Medulla oblongata (tissue), 1 donor: ENCODE data around the gene KANSL1.
A peak's percentile ranks its signal among the peaks of the same experiment; 100 is the strongest.
"Not testable (repeated sequence)": the region's sequence is repeated elsewhere in the genome, so short reads cannot be mapped to it uniquely, and the experiment has no call there.

ENCODE experiments used
- DNase-seq: peaks from one replicate; pipeline ENCODE4 v3.0.0-alpha.2; 2015; ENCODE audit errors: extremely low spot score

KANSL1 gene

DNA sequence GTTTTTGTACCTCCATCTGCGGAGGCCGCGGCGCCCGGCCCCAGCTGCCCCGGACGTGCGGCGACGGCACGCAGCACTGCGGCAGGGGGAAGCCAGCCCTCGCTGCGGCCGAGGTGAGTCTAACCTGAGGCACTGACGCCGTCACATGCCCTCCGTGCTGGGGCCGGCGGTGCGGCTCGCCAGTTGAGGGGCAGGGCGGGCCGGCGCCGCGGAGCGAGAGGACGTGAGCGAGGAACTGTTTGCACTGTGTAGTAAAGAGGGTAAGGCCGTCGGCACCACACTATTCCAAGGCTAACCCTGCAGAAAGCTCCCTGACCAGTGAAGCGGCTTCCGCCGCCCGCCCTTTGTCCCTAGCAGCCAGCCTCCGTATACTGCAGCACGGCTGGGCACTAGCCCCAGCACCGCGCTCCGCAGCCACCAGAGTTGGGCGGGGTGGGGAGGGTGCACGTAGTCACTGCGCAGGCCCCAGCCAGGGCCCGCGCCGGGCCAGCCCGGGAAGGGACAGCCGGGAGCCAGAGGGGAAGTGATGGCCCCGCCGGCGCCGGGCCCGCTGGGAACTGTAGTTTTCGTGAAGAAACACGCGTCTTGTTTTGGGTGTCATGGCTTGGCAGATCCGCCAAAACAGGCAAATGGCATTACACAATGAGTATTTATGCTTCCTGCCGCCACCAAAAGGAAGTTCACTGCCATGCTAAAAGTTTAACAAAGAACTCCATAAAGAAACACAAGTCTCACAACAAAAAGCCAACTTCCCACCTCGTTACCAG is 580 bp upstream of the KANSL1 start:
- DNase-seq: peak; percentile 98

DNA sequence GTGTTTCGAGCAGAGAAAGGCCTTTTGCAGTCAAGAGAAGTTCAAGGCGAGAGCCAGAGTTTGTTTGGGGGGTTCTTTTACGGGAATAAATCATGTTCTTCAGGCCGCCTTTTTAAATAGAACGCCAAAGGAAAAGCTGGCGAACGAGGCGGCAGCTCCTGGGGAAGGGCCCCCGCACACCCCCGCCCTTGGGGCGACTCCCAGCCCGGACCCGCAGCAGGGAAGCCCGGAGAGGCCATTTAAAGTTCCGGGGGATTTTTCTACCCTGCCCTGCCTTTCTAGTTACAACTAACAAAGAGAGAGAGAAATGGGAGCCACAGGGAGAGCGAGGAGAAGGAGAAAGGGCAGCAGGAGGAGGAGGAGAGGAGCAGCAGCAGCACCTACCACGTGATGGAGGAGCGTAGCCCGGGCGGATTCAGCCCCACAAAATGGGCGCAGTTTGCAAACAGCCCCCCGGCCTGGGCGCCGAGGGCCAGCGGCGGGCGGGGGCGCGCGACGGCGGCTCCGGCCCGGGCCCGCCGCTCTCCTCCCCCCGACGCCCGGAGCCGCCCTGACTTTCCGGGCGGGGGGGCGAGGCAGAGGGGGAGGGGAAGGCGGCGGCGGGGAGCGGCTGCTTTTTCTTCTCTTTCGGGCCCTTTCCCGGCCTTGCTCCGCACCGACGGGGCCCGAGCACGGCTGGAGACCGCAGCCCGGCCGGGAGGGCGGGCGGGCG is 634 bp downstream of the KANSL1 start:
- peak; percentile 88 for DNase-seq

DNA sequence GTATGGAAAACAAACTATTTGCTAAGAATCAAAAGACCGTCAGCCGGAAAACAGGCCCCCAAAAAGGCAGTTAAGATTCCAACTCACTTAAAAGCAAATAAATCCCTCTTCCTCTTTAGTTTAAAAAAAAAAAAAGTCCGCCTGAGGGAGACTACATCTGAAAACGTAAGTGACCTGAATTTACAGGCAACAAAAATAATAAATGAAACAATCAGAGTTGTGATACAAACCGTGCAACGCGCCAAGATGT is 1.1 kb downstream of the KANSL1 start:
- no peak for DNase-seq

DNA sequence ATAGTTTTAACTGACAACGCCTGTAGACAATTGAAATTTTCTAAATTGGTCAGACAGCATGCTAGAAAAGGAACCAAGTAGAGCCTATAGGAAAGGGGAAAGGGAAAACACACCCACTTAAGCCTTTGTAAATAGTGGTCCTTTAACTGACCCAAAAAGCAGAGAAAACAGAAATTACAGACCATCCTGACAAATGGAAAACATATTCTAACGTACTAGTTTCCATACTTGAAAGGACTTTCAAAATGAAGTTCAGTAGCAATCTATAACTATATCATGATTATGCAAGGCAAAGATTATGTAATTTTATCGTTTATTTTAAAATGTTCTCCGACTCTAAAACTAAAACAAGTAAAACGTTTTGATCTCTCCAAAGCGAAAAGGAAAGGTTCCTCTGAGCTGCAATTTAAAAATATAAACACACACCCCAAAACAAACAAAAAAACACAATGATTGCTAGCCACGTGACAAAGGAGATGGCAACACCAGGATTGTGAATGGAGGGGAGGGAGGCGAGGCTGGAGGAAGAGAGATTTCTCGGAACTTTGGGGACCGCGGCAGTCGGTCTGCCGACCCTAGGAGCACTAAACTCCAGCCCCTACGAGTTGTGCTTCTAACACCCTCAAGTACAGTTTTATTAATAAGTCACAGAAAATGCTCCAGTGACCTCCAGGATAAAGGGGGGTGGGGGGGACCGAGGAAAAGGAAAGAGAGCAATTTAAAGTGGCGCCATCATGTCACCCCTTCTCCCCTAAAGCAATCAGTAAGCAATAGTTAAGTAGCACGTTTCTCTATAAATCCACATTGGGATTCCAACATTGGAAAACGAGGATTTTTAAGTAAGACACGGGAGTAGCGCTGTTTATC is 1.7 kb downstream of the KANSL1 start:
- DNase-seq: peak; percentile 90

DNA sequence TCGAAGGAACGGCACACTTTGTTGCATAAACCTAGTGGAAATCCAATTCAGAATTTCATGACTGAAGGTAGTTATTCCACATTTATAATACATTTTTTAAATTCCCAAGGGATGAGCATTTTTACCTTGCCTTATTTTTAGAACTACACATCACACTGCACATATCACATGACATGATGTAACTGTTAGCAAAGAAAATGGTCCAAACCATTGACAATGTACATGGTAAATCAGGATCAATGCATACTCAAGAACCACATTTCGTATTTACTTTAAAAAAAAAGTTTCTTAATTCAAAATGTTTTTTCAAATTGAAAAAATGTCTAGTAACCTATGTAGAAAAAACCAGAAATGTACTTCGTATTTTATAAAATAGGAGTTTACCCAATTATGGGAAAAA is 2.5 kb downstream of the KANSL1 start:
- no peak for DNase-seq

DNA sequence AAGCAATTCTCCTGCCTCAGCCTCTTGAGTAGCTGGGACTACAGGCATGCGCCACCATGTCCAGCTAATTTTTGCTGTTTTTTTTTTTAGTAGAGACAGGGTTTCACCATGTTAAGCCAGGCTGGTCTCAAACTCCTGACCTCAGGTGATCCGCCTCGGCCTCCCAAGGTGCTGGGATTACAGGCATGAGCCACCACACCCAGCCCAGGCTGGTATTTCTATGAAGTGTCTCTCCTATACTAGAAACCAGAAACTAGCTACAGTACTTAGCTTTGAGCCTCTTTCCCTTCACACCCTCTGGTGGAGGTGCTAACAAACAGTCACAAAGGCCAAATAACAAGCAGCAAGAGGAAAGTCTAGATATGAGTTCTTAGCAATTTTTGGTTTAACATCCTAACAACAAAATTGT is 6.4 kb downstream of the KANSL1 start:
- not testable (repeated sequence) for DNase-seq

DNA sequence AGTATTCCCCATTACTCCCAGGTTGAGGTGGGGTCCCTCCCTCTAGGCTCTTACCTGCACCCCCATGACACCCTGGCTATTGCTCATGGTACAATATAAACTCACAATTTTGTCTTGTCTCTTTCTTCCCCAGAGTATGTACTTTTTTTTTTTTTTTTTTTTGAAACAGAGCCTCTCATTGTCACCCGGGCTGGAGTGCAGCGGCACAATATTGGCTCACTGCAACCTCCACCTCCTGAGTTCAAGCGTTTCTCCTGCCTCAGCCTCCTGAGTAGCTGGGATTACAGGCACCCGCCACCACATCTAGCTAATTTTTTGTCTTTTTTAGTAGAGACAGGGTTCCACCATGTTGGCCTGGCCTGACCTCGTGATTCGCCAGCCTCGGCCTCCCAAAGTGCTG is 8.5 kb downstream of the KANSL1 start:
- no peak for DNase-seq

DNA sequence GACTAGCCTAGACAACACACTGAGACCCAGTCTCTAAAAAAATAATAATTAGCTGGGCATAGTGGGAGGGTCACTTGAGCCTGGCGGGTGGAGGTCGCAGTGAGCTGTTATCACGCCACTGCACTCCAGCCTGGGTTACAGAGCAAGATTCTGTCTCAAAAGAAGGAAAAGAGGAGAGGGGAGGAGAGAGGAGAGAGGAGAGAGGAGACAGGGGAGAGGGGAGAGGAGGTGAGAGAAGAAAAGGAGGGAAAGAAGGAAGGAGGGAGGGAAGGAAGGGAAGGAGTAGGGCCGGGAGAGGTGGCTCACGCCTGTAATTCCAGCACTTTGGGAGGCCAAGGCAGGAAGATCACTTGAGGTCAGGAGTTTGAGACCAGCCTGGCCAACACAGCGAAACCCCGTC is 9.8 kb downstream of the KANSL1 start:
- not testable (repeated sequence) for DNase-seq

DNA sequence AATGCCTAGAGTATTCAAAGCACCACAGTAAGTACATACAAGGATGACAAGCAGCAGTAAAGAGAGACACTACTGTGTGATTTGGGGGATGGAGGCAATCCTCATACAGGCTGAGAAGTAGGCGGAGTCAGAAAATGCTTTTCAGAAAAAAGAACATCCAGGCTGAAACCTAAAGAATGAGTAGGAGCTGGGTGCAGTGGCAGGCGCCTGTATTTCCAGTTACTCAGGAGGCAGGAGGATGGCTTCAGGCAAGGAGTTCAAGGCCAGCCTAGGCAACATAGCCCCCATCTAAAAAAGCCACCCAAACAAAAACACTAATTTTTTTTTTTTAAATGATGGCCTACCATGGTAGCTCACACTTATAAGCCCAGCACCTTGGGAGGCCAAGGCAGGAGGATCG is 10.3 kb downstream of the KANSL1 start:
- DNase-seq: no peak

DNA sequence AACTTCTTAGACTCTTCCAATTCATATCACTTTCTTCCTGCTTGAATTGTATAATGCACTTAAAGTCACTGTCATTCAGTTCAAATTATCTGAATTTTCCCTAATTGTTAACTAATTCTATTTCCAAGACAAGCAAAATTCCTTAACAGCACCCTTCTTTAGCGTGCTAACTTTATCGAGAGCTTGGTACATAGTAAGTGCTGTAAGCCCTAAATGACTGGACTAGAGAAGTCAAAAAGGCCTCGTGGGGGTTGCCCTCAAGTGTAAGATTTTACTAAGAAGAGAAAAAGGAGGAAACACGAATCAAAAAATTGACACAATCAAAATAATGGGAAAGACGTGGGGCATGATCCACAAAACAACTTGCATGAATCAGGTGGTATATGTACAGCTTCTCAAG is 11.3 kb downstream of the KANSL1 start:
- no peak for DNase-seq

DNA sequence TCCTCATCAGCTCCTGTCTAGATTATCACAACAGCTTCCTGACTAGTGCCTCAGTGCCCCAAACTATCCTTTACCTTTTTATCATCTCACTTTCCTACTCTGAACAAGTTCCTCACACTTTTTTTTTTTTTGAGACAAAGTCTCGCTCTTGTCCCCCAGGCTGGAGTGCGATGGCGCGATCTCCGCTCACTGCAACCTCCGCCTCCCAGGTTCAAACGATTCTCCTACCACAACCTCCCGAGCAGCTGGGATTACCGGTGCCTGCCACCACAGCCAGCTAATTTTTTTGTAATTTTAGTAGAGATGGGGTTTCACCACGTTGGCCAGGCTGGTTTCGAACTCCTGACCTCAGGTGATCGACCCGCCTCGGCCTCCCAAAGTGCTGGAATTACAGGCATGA is 11.9 kb downstream of the KANSL1 start:
- DNase-seq: not testable (repeated sequence)

DNA sequence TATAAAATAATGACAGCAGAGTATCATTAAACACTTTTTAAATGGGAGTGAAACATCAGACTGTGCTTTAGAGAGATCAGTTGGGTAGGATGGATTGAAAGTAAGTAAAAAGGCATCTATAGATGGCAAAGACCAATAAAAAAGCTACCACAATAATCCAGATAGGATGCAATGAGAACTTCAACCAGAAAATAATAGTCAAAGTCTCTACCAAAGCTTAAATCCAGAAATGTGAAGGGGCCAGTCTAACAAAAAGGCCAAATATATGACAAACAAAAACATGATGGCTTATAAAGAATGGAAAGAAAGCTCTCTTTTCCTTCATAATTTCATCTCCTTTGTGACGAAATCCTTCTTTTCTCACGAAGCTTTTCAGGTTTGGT is 12.3 kb downstream of the KANSL1 start:
- no peak for DNase-seq

DNA sequence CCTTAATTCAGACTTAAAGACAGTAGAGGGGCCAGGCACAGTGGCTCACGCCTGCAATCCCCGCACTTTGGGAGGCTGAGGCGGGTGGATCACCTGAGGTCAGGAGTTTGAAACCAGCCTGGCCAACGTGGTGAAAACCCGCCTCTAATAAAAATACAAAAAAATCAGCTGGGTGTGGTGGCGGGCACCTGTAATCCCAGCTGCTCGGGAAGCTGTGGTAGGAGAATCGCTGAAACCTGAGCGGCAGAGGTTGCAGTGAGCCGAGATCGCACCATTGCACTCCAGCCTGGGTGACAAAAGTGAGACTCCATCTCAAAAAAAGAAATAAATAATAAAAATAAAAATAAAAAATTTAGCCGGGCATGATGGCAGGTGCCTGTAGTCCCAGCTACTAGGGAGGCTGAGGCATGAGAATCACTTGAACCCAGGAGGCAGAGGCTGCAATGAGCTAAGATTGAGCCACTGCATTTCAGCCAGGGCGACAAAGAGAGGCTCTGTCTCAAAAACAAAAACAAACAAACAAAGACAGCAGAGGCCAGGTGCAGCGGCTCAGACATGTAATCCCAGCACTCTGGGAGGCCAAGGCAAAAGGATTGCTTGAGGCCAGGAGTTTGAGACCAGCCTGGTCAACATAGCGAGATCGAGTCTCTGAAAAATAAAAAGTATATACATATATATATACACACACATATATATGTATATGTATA is 12.9 kb downstream of the KANSL1 start:
- not testable (repeated sequence) for DNase-seq

DNA sequence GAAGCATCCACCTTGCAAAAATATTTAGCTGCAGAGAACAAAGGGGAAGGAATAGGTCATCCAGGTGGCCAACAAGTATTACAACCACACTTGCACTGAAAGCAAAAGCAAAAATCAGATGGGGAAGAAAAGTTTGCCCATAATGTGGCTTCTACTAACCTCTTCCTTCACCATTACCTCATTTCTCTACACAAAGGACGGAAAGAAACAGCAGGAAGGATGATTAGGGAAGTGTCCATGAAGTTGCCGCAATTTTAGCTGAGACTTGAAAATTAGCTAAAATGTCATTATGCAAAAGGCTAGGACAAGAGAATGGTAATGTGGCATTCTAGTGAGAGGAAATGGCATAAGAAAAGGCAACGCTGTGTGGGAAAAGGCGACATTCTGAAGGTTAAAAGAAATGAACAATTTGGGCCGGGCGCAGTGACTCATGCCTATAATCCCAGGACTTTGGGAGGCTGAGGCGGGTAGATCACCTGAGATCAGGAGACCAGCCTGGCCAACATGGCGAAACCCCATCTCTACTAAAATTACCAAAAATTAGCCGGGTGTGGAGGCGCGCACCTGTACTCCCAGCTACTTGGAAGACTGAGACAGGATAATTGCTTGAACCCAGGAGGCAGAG is 13.7 kb downstream of the KANSL1 start:
- DNase-seq: peak; percentile 53

DNA sequence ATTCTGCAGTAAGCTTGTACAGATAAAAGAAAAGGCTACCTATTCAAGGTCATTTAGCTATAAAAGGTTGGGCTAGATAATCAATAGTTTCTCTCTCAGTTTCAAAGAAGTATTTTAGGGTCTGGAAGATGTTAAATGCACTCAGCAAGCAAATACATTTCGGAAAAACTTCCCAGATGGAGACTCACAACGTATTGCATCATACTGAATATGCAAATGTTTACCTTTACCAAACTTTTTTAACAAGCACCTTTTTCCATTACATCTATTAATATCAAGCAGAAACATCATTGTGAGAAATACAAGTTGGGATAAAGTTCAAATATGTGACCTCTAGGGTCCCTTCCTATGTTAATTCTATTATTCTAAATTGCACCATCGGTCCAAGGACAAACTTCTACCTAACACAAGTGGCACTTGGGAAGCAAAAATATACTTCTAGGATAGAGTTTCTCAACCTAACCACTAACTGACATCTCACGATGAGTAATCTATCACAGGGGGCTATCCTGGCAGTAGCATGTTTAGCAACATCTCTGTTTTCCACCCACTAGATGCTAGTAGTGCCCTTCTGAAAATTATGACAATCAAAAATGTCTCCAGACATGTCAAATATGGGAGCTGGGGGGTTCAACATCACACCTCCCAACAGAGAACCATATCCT is 14.5 kb downstream of the KANSL1 start:
- no peak for DNase-seq

DNA sequence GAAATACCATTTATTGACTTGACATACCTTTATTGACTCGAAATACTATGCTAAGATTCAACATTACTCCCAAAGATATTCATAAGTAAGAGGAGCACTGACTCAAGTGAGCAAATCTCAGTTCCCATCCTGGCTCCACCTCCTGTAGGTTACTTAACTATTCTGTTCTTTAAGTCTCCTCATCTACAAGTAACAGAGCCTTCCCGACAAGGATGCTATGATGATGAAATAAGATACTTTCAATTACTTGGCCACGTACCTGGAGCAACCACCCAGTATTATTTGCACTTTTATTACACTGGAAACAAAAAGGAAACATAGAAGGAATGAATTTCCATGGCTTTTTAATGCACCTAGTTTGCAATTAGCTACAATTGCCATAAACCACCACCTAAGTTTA is 16.3 kb downstream of the KANSL1 start:
- no peak for DNase-seq

DNA sequence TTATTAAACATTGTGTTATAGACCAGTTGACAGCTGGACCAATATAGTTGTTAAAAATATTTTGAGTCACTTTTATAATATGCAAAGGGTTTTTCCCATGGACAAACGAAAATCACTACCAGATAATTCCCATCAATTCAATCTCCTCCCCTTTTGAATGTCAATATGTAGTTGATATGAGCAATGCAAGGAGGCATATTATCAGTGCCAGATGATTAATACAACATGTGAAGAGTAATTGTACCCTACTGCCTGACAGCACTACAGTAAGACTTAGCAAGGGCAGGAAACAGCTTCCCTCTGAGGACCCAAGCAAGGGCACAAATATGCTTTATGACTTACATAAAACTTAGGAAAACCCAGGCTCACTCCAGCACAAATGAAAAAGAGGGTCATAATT is 17.3 kb downstream of the KANSL1 start:
- no peak for DNase-seq

DNA sequence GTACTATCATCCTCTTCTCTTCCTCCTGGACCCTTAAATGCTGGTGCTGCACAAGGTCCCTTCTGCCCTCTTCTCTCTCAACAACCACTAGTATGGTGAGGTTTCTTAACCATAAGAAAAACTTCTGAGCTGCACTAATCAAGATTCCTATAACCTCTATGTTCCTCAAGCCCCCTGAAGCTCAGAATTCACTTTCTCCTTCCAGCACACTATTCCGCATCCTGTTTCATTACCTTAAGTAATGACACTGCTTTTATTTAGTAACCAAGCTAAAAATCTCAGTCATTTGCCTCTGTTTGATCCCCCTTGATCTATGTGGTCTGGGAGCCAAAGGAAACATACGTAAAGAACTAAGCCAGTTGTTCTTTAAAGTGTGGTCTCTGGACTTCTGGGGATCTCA is 20.1 kb downstream of the KANSL1 start:
- no peak for DNase-seq

DNA sequence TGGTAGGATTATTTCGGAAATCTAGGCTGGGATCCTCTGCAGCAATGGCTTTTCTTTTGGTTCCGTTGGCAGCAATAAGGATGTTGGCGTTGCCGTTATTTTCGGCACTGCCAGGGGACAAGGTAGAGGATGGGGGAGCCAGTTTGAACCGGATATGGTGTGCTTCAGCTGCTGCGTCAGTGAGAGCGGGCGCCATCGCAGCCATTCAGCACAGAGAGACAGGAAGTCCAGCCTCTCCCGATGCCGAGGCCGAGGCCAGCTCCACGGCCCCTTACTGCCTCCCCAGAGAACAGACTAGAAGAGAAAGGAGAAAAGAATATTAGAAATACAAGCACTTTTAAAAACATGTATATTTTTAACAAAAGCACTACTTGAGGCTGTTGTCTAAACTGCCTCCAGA is 21.3 kb downstream of the KANSL1 start:
- DNase-seq: no peak

DNA sequence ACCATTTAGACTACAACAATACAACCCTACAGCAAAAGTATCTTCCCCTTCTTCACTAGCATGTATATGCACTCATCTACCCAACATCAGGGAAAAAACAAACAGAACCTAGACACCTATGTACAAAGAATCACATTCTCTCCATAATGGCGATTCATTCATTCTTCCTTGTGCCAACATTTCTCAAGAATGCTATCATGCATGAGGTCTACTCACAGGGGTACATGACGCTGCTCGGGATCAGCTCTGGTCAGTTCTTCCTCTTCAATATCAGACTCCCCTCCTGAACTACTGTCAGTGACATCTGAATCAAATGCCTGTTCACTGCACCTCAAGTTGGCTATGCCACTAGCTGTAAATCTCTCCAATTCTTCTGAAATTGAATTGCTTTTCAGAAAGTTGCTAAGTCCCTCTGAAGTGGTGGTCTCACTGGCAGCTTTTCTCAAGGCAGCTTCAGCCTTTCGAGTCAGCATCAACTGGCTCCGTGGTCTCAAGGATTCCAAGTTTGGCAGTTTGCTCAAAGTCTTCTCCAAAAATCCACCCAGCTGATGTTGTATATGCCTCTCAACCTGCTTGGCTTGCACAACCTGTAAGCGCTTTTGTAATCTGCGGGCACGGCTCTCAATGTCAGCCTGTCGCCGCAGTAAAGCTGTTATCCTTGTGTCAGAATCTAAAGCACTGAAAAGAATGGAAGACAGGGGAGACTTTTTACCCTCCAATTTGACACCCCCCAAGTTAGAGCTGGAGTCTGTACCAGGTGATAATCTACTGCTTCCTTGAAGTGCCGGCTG is 22.4 kb downstream of the KANSL1 start:
- DNase-seq: no peak
